AG10803 (cell line): ENCODE results near the gene TNKS1BP1.

Experiments used
- DNase-seq: peaks from one replicate; pipeline ENCODE4 v3.0.0; 2010; ENCODE audit warnings: low read depth
- H3K4me3 ChIP-seq: 2 replicates; pipeline ENCODE4 v1.5.1; 2011; ENCODE audit warnings: mild to moderate bottlenecking, low read length, control low read depth
- CTCF ChIP-seq: conservative IDR thresholded peaks from 2 replicates; pipeline ENCODE4 v1.5.1; 2011; ENCODE audit warnings: mild to moderate bottlenecking, low read length, control low read depth, inconsistent platforms

The TNKS1BP1 gene

GRCh38 chr11:57310630-57311086 lies 14.1 kb downstream of the TNKS1BP1 start:
- no peak for TF ChIP-seq CTCF
- peak; percentile 51 for DNase-seq
- H3K4me3 ChIP-seq = peak overlapping the region; percentile 62

- no peak for DNase-seq
- TF ChIP-seq CTCF = no peak
- peak overlapping the region; percentile 62 for H3K4me3 ChIP-seq
Observed at GRCh38 chr11:57310091-57310490, 14.7 kb downstream of the TNKS1BP1 start.

- no peak overlapping the region for H3K4me3 ChIP-seq
- TF ChIP-seq CTCF = no peak
- DNase-seq = no peak
Observed at GRCh38 chr11:57309106-57310059, 15.4 kb downstream of the TNKS1BP1 start.

GRCh38 chr11:57308426-57309060 lies 16.2 kb downstream of the TNKS1BP1 start:
- DNase-seq = no peak
- H3K4me3 ChIP-seq = no peak overlapping the region
- TF ChIP-seq CTCF = no peak

- TF ChIP-seq CTCF = no peak
- DNase-seq = no peak
- H3K4me3 ChIP-seq = no peak overlapping the region; the same call in 1 of the 2 replicates
Observed at GRCh38 chr11:57307666-57308270, 17.0 kb downstream of the TNKS1BP1 start.

- DNase-seq = no peak
- H3K4me3 ChIP-seq = no peak overlapping the region
- TF ChIP-seq CTCF = no peak
Observed at GRCh38 chr11:57306940-57307565, 17.7 kb downstream of the TNKS1BP1 start.
